ENCODE measurements around the gene DEFB128. TPM values are rescaled to one million over a fixed set of nuclear protein-coding genes. Genes with fewer than 3 reads are reported as not detected.

DEFB128 gene
- total RNA-seq, 1 donor from 2014 or later: not detected

- intact Hi-C loops (cut with DNase I): no loop called here
- ATAC-seq (ENCODE audit: poor library complexity) (no peak), DNase-seq (no peak)
These were observed 20.6 kb downstream of the DEFB128 start for GRCh38 chr20:168876-169275.

DNA sequence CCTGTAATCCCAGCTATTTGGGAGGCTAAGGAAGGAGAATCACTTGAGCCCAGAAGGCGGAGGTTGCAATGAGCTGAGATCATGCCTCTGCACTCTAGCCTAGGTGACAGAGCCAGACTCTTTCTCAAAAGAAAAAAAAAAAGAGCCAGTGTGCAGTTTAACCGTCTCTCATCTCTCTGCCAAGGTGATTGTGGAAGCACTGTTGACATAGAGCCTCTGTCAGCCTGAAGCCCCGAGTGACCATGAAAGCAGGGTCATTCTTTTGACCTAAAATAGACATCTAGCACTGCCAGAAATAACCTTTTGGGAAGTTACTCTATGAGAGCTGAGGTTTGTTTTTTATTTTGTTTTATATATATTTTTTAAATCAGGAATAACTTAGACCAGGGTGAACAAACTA lies 24.9 kb downstream of the DEFB128 start:
- DNase-seq: no peak
- intact Hi-C loops (cut with DNase I): no loop called here
- ATAC-seq (ENCODE audit: poor library complexity): no peak

DNA sequence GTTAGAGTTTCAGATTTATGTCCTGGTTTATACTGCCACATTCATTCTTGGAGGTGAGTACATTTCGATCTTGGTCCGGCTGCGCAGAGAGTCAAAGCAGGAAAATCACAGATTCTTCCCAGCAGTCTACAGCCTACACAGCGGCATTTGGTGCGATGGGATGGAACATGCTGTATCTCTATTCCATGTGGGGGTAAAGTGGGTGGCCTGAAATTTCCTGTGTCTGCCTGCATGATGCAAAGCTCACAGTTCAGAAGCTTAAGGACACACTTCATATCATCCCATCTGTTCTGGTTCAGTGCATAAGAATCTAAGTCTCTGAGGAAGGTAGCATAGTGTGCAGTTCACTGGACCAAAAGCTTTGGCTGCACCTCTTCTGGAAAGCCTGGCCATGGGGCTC lies 32.4 kb downstream of the DEFB128 start, which contains the start of gene DEFB127:
TSS of gene DEFB127 (plus strand) at position 301 of the 400 bp plus-strand sequence. CDS start at position 392, 91 bp downstream.
- intact Hi-C loops (cut with DNase I): no loop called here
- ATAC-seq (ENCODE audit: poor library complexity) (no peak), DNase-seq (no peak)

DNA sequence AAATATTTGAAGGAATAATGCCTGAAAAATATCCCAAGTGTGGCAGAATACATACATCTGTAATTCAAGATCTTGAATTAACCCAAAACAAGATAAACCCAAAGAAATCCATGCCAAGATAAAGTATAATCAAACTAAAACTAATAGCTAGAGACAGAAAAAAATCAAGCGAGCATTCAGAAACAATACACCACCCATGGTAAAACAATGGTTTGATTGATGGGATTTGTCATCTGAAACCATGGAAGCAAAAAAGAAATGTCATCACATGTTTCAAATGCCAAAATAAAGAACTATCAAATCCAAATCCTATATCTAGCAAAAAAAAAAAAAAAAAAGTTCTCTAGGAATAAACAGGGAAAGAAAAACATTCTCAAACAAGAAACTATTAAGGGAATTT lies 37.4 kb downstream of the DEFB128 start:
- no peak for ATAC-seq (ENCODE audit: poor library complexity)
- intact Hi-C loops (cut with DNase I): no loop called here
- no peak for DNase-seq

DNA sequence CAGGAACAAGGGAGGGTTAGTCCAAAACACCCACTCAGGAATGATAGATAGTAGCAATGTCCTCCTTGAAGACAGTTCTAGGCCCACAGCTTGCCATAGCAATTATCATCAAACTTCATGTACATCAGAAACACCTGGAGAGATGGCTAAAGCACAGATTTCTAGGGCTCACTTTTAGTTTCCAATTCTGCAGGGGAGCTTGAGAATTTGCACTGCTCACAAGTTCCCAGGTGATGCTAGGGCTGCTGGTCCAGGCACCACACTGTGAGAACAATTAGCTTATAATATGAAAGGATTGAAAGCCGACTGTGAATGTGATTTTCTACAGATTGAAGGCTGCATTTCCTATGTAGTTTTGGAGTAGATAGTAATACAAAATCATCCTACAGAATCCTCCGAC lies 43.6 kb downstream of the DEFB128 start:
- intact Hi-C loops (cut with DNase I): no loop called here
- DNase-seq (no peak), ATAC-seq (ENCODE audit: poor library complexity) (no peak)

GRCh38 chr20:142290-142689 lies 47.2 kb downstream of the DEFB128 start, which contains the start of gene DEFB126:
Gene DEFB126, plus strand, starts transcription at chr20:142590. Its CDS starts 39 bp downstream, at chr20:142629.
- DNase-seq (no peak), ATAC-seq (ENCODE audit: poor library complexity) (no peak)
- intact Hi-C loops (cut with DNase I): no loop called here

Other genes with a start within 250 kb of the DEFB128 start
- not detected for gene DEFB125, start 102.0 kb downstream of the DEFB128 start, total RNA-seq
- gene DEFB126, start 47.1 kb downstream of the DEFB128 start, total RNA-seq: not detected
- not detected for gene DEFB127, start 32.3 kb downstream of the DEFB128 start, total RNA-seq
- not detected for gene DEFB129, start 37.5 kb upstream of the DEFB128 start, total RNA-seq
- gene DEFB132, start 68.0 kb upstream of the DEFB128 start, total RNA-seq: not detected
- 4.6 TPM for gene C20orf96, start 101.0 kb upstream of the DEFB128 start, total RNA-seq
- 11.8 TPM for gene ZCCHC3, start 107.9 kb upstream of the DEFB128 start, total RNA-seq
- 16.2 TPM for gene SOX12, start 135.8 kb upstream of the DEFB128 start, total RNA-seq
- 14.5 TPM for gene NRSN2, start 157.4 kb upstream of the DEFB128 start, total RNA-seq
- gene TRIB3, start 191.0 kb upstream of the DEFB128 start, total RNA-seq: 0.67 TPM
- 44.2 TPM for gene RBCK1, start 218.6 kb upstream of the DEFB128 start, total RNA-seq